GM23248 (cell line): ENCODE results near the gene VPS13D.

Experiments
- EZH2 ChIP-seq: fragments of 200-600 bp; sonication (generic); IDR thresholded peaks from 2 replicates; pipeline ENCODE4 v1.6.1; 2018; ENCODE audit warnings: antibody characterized with exemption, mild to moderate bottlenecking; ENCODE audit not compliant: insufficient read depth, poor library complexity, severe bottlenecking
- EZH2phosphoT487 ChIP-seq: fragments of 200-600 bp; sonication (generic); IDR thresholded peaks from 2 replicates; pipeline ENCODE4 v1.6.1; 2018; ENCODE audit warnings: antibody characterized with exemption, moderate library complexity, mild to moderate bottlenecking, low read depth; ENCODE audit not compliant: insufficient read depth

- TF ChIP-seq EZH2 (no peak), EZH2phosphoT487 (no peak)
Measured at GRCh38 chr1:12196641-12197482, 33.0 kb upstream of the VPS13D start.
